H1 (cell line): ENCODE results near the gene GOLGA6L6.
"Not testable (repeated sequence)": the region's sequence is repeated elsewhere in the genome, so short reads cannot be mapped to it uniquely, and the experiment has no call there.

Source experiments
- CEBPB ChIP-seq: IDR thresholded peaks from 2 replicates; pipeline ENCODE4 v1.6.1; 2012; ENCODE audit warnings: low read depth, low read length
- EP300 ChIP-seq, 2 experiments: IDR thresholded peaks; 1 replicate in 1 of 2; 2 replicates in 1 of 2; pipeline ENCODE4 v1.6.1; 2011 to 2012; ENCODE audit warnings: low read depth in 2 of 2, low read length in 2 of 2, mild to moderate bottlenecking in 2 of 2, borderline replicate concordance in 1 of 2, inconsistent platforms in 1 of 2, moderate library complexity in 1 of 2
- POLR2A ChIP-seq, 2 experiments: IDR thresholded peaks; 1 replicate in 1 of 2; 2 replicates in 1 of 2; pipeline ENCODE4 v1.6.1; 2011; ENCODE audit warnings: low read depth in 2 of 2, low read length in 2 of 2, mild to moderate bottlenecking in 2 of 2; ENCODE audit errors: control extremely low read depth in 1 of 2
- TAF1 ChIP-seq: IDR thresholded peaks from 2 replicates; pipeline ENCODE4 v1.6.1; 2011; ENCODE audit warnings: mild to moderate bottlenecking, low read depth, low read length
- YY1 ChIP-seq: IDR thresholded peaks from 2 replicates; pipeline ENCODE4 v1.6.1; 2011; ENCODE audit warnings: low read depth, mild to moderate bottlenecking, low read length
- TF ChIP-seq, protein P1 (sequence below), 3 experiments: IDR thresholded peaks; 1 replicate in 2 of 3; 2 replicates in 1 of 3; pipeline versions ENCODE4 v1.5.1 to v1.6.1; 2011; ENCODE audit warnings: low read length in 3 of 3, mild to moderate bottlenecking in 3 of 3, inconsistent platforms in 2 of 3, low read depth in 1 of 3, moderate library complexity in 1 of 3; ENCODE audit not compliant: insufficient read depth in 1 of 3; ENCODE audit errors: control extremely low read depth in 1 of 3
- TF ChIP-seq, protein P2 (sequence below): IDR thresholded peaks from 2 replicates; pipeline ENCODE4 v1.6.1; 2011; ENCODE audit warnings: low read depth, mild to moderate bottlenecking, low read length; ENCODE audit not compliant: insufficient read depth

DNA sequence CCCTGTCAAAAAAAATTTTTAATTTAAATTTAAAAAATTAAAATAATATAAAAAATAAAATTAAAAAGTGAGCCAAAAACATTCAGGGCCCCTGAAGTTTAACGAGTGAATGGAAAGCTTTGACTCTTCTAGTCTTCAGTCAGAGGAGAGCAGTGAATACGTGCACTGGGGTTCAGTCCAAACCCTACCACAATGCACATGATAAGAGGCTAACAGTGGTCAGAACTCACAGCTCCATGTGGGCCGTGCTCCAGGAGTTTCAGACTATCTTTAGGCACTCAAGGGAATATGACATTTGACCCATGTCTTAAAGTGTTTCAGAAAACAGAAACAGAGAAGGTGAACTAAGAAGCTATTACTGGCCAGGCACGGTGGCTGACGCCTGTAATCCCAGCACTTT lies 48.6 kb downstream of the GOLGA6L6 start:
- TF ChIP-seq TAF1; POLR2A (IDR thresholded peaks at IDR 0.05; ENCODE audit: control extremely low read depth in 1 of 2, low read depth in 2 of 2, low read length in 2 of 2); CEBPB; YY1; EP300 (IDR thresholded peaks at IDR 0.05; ENCODE audit: borderline replicate concordance in 1 of 2, low read depth in 2 of 2, low read length in 2 of 2): not testable (repeated sequence)
- TF ChIP-seq, protein P1, sequence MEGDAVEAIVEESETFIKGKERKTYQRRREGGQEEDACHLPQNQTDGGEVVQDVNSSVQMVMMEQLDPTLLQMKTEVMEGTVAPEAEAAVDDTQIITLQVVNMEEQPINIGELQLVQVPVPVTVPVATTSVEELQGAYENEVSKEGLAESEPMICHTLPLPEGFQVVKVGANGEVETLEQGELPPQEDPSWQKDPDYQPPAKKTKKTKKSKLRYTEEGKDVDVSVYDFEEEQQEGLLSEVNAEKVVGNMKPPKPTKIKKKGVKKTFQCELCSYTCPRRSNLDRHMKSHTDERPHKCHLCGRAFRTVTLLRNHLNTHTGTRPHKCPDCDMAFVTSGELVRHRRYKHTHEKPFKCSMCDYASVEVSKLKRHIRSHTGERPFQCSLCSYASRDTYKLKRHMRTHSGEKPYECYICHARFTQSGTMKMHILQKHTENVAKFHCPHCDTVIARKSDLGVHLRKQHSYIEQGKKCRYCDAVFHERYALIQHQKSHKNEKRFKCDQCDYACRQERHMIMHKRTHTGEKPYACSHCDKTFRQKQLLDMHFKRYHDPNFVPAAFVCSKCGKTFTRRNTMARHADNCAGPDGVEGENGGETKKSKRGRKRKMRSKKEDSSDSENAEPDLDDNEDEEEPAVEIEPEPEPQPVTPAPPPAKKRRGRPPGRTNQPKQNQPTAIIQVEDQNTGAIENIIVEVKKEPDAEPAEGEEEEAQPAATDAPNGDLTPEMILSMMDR (IDR thresholded peaks at IDR 0.05; ENCODE audit: control extremely low read depth in 1 of 3, insufficient read depth in 1 of 3, low read depth in 1 of 3, low read length in 3 of 3): not testable (repeated sequence)
- TF ChIP-seq, protein P2, sequence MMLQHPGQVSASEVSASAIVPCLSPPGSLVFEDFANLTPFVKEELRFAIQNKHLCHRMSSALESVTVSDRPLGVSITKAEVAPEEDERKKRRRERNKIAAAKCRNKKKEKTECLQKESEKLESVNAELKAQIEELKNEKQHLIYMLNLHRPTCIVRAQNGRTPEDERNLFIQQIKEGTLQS: not testable (repeated sequence)
